ENCODE data around the gene ZEB2. TPM values are rescaled to one million over a fixed set of nuclear protein-coding genes. Genes with fewer than 3 reads are reported as not detected.
A peak's percentile ranks its signal among the peaks of the same experiment; 100 is the strongest.

Gene ZEB2
- total RNA-seq, 6 donors from 2014 or later: 104 to 237 (median 148) TPM

DNA sequence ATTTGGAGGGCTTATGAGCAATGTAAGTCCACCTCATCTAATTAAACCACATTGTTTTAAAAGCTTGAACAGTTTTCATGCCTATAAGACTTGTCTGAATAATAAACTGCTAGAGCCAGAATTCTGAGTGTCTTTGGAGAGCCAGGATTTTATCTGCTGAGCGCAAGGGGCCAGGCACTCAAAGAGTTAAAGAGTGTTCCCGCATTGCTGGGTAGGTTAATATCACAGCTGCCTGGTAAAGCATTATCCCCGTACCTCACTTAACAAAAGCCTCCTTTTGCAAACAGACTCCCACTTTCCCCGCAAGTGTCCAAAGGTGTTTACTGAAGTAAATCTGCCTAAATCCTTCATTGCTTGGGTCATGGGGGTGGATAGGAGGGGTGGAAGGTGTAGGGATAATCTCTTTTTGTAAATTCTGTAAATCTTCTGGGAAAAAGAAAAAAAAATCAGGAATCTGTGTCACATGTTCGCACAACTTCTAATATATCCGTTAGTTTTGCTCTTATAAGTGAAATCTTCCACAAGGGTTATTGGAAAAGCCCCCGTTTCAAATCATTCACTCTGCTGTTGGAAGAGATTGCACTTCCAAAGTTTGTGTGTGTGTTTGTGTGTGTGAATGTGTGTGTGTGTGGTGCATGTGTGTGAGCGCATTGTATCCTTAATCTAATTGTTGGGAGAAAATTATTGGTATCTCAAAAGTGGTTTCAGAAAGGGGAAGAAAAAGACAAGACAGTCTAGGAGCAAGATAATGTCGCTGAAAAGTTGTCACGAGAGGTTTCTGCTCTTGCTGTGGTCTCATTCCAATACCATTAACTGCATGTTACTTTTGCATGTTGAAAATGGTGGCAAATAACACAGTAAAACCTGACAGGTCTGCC is 10.7 kb downstream of the ZEB2 start:
- no peak for ATAC-seq (ENCODE audit: low FRiP score in 2 of 2)
- H3K27me3 ChIP-seq: no peaks in the 10 kb centered on the region
- peak overlapping the region; percentile 96 to 99 (median 98) for H3K27ac ChIP-seq
- H3K36me3 ChIP-seq: no peaks in the 10 kb centered on the region
- peak overlapping the region in 1 of 4 donors; percentile 4 for H3K4me3 ChIP-seq
- no peak for DNase-seq
- H3K4me1 ChIP-seq: peaks cover 30 to 49% (median 47%) of the 10 kb centered on the region in 4 donors
- no peaks in the 10 kb centered on the region for H3K9me3 ChIP-seq
- 59 to 62% methylated on average over 10 of the region's 10 CpGs for WGBS, 2 donors
- peak in 1 of 4 donors; percentile 9 for TF ChIP-seq POLR2A (IDR thresholded peaks at IDR 0.05)
- no peak for TF ChIP-seq POLR2AphosphoS5 (IDR thresholded peaks at IDR 0.05)

DNA sequence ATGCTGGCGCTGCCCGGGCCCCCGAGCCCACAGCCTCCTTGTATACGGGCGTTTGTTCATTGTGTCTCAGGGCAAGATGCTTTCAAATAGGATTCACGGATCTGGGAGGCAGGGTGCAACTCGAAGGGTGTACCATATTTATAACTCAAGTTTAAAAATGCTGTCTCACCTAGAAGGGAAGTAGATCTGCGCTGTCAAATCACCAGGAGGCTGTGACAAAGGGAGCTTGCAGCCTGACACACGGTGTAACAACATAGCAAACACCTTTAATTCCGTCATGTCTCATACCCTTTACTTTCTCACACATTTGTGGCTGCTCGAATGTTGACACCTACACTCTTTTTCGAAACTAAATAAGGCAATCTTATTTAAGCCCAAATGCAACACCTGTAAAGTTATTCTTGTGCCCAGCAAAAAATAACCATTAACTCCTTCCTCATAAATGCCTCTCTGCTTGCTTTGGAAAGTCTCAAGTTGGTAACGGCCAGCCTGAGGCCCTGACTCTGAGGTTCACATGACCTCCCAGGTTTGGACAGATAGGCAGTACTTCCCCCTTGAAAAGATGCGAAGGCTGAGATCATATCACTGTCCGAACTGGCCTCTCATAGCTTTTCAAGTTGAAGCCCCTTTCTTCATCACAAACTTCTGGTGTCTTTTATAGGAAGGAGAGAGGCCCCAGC is 11.6 kb downstream of the ZEB2 start:
- H3K27ac ChIP-seq: peak overlapping the region; percentile 96 to 99 (median 98)
- ATAC-seq (ENCODE audit: low FRiP score in 2 of 2) (peak in 1 of 2 donors; percentile 35), DNase-seq (peak in 1 of 2 donors; percentile 74)
- WGBS, 2 donors: 47 to 60% methylated on average over 15 of the region's 15 CpGs
- no peaks in the 10 kb centered on the region for H3K27me3 ChIP-seq
- peaks cover 36 to 53% (median 50%) of the 10 kb centered on the region in 4 donors for H3K4me1 ChIP-seq
- no peak overlapping the region for H3K4me3 ChIP-seq
- TF ChIP-seq EP300 (IDR thresholded peaks at IDR 0.05) (no peak), POLR2AphosphoS5 (IDR thresholded peaks at IDR 0.05) (peak in 1 of 2 donors; percentile 25)
- no peaks in the 10 kb centered on the region for H3K36me3 ChIP-seq
- no peaks in the 10 kb centered on the region for H3K9me3 ChIP-seq

DNA sequence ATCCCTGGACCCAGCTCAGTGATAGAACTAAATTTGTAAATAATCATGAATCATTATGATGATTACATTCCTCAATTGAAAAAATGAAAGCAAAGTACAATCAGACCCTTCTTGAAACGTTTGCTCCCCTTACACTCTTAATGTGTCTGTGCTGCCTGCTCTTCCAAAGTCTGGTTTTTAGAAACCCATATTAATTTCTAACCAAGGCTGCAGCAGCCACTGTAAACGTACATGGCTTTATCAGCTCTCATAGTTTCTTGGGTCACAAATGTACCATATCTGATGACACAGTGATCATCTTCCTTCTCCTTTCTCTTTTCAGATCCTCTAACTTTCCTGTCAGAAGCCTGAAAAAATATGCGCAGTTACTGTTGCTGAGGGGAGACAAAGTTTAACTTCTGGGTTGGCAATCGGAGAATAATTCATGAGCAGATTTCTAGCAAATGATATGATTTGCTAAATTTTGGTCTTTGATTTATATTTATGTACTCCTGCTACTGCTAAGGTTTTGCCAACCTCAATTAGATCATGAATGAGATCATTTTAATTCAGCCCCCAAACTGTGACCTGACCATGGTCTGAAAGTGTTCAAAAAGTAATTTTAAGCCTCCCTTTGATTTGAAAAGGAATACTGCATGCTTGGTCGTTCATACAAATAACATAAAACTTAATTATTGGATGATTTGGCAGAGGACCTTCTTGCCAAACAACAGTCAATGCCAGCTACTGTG is 12.3 kb downstream of the ZEB2 start:
- Histone ChIP-seq H3K27me3 (no peaks in the 10 kb centered on the region), H3K36me3 (no peaks in the 10 kb centered on the region), H3K4me3 (no peak overlapping the region), H3K27ac (peak overlapping the region; percentile 96 to 99 (median 98)), H3K4me1 (peaks cover 42 to 58% (median 51%) of the 10 kb centered on the region in 4 donors), H3K9me3 (no peaks in the 10 kb centered on the region)
- 27 to 31% methylated on average over 5 of the region's 5 CpGs for WGBS, 2 donors
- ATAC-seq (ENCODE audit: low FRiP score in 2 of 2) (peak in 1 of 2 donors; percentile 38), DNase-seq (no peak)
- TF ChIP-seq EP300 (IDR thresholded peaks at IDR 0.05) (no peak), POLR2AphosphoS5 (IDR thresholded peaks at IDR 0.05) (no peak), POLR2A (IDR thresholded peaks at IDR 0.05) (no peak)
- TF ChIP-seq, protein P1, sequence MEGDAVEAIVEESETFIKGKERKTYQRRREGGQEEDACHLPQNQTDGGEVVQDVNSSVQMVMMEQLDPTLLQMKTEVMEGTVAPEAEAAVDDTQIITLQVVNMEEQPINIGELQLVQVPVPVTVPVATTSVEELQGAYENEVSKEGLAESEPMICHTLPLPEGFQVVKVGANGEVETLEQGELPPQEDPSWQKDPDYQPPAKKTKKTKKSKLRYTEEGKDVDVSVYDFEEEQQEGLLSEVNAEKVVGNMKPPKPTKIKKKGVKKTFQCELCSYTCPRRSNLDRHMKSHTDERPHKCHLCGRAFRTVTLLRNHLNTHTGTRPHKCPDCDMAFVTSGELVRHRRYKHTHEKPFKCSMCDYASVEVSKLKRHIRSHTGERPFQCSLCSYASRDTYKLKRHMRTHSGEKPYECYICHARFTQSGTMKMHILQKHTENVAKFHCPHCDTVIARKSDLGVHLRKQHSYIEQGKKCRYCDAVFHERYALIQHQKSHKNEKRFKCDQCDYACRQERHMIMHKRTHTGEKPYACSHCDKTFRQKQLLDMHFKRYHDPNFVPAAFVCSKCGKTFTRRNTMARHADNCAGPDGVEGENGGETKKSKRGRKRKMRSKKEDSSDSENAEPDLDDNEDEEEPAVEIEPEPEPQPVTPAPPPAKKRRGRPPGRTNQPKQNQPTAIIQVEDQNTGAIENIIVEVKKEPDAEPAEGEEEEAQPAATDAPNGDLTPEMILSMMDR (IDR thresholded peaks at IDR 0.05): no peak

DNA sequence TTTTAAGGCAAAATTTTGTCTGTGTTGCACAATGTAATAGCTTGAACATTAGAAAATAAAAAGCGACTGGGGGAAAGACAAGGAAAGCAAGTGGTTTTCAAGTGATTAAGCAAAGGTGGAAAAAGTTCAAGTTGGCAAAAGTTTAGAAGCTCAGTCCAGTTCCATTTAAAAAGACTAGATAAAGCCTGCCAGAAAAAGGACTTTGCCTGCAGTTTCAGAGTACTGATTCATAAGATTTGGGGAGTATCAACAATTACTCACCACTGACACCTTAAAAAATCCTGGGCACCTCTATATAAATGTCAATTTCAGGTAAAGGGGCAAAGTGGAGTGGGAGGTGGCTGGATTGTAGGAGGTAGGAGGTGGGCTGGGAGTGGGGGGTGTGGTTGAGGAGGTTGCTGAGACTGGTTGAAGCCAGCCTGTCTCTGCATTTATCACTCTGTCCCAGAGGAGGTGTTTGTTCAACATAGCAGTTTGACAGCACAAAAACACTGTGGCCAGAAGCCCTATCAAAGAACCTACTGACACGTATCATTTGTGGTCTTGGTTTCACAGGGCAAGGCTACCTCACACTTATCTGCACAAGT is 14.6 kb downstream of the ZEB2 start:
- 43% methylated on average over 2 of the region's 2 CpGs for WGBS, 2 donors
- no peak for DNase-seq
- Histone ChIP-seq H3K4me3 (no peak overlapping the region), H3K9me3 (no peaks in the 10 kb centered on the region), H3K4me1 (peaks cover 44 to 57% (median 50%) of the 10 kb centered on the region in 4 donors), H3K36me3 (no peaks in the 10 kb centered on the region), H3K27ac (peak overlapping the region; percentile 50 to 99 (median 76)), H3K27me3 (no peaks in the 10 kb centered on the region)
- ATAC-seq (ENCODE audit: low FRiP score in 2 of 2): peak in 1 of 2 donors; percentile 51
- TF ChIP-seq POLR2AphosphoS5 (IDR thresholded peaks at IDR 0.05) (no peak), EP300 (IDR thresholded peaks at IDR 0.05) (no peak), POLR2A (IDR thresholded peaks at IDR 0.05) (no peak)
- TF ChIP-seq, protein P1 (IDR thresholded peaks at IDR 0.05): no peak

DNA sequence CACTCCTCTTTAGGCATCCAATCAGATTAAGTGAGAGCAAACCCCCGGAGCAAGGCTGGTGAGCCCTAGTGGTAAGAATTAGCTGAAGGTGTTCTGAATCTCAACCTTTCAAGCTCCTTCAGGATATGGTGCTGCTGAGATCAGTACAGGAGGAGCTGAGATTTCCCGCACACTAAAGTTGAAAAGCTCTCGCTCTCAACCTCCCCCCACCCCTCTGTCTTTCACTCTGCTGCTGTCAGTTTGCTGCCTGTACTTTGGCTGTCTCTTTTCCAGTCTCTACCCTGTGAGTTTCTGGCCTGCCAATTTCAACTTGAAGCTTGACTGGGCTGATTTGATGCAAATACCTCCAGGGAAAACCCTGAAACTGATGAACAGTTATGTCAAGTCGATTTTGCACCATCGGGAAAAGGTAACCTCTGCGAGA is 15.7 kb downstream of the ZEB2 start:
- Histone ChIP-seq H3K36me3 (no peaks in the 10 kb centered on the region), H3K4me1 (peaks cover 40 to 52% (median 49%) of the 10 kb centered on the region in 4 donors), H3K9me3 (no peaks in the 10 kb centered on the region), H3K27me3 (no peaks in the 10 kb centered on the region), H3K4me3 (no peak overlapping the region), H3K27ac (peak overlapping the region; percentile 29 to 99 (median 76))
- no peak for TF ChIP-seq EP300 (IDR thresholded peaks at IDR 0.05)
- TF ChIP-seq, protein P1 (IDR thresholded peaks at IDR 0.05): no peak
- TF ChIP-seq POLR2AphosphoS5 (IDR thresholded peaks at IDR 0.05): no peak
- TF ChIP-seq POLR2A (IDR thresholded peaks at IDR 0.05): no peak
- ATAC-seq (ENCODE audit: low FRiP score in 2 of 2) (peak; percentile 6 to 50), DNase-seq (no peak)
- 56 to 61% methylated on average over 6 of the region's 6 CpGs for WGBS, 2 donors
